ENCODE measurements around the gene DCLK1.

The DCLK1 gene

DNA sequence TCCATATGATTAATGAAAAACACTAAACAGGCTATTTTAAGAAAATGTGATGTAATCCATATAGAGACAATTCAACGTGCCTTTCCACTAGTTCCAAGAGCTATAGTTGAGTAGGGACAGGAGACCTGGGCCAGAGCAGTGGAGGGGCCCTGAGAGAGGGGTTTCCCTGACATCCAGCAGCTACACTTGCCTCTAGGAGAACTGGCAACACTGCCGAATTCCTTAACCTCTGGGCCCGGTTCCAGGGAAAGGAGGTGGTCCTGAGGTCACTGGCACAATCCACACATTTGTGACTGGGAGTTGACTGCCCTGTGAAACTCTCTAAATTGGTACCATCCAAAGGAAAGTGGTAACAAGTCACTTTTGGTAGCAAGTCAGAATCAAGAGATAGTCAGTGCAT lies 264.4 kb downstream of the DCLK1 start:
- Histone ChIP-seq H3K27ac (replicated peaks) (no peak overlapping the region), H3K27me3 (ENCODE audit: insufficient read depth, poor library complexity, severe bottlenecking) (no peaks in the 10 kb centered on the region), H3K4me3 (replicated peaks; ENCODE audit: insufficient read depth, low read length) (no peak overlapping the region)
- no peak for DNase-seq (ENCODE audit: low read depth in 1 of 2, low spot score in 1 of 2)
- TF ChIP-seq GABPA (IDR thresholded peaks at IDR 0.05; ENCODE audit: low read depth) (no peak), SPI1 (IDR thresholded peaks at IDR 0.05; ENCODE audit: borderline replicate concordance, low read depth) (no peak)
- TF ChIP-seq, protein P1, sequence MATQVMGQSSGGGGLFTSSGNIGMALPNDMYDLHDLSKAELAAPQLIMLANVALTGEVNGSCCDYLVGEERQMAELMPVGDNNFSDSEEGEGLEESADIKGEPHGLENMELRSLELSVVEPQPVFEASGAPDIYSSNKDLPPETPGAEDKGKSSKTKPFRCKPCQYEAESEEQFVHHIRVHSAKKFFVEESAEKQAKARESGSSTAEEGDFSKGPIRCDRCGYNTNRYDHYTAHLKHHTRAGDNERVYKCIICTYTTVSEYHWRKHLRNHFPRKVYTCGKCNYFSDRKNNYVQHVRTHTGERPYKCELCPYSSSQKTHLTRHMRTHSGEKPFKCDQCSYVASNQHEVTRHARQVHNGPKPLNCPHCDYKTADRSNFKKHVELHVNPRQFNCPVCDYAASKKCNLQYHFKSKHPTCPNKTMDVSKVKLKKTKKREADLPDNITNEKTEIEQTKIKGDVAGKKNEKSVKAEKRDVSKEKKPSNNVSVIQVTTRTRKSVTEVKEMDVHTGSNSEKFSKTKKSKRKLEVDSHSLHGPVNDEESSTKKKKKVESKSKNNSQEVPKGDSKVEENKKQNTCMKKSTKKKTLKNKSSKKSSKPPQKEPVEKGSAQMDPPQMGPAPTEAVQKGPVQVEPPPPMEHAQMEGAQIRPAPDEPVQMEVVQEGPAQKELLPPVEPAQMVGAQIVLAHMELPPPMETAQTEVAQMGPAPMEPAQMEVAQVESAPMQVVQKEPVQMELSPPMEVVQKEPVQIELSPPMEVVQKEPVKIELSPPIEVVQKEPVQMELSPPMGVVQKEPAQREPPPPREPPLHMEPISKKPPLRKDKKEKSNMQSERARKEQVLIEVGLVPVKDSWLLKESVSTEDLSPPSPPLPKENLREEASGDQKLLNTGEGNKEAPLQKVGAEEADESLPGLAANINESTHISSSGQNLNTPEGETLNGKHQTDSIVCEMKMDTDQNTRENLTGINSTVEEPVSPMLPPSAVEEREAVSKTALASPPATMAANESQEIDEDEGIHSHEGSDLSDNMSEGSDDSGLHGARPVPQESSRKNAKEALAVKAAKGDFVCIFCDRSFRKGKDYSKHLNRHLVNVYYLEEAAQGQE (IDR thresholded peaks at IDR 0.05; ENCODE audit: insufficient replicate concordance, low read depth): no peak

DNA sequence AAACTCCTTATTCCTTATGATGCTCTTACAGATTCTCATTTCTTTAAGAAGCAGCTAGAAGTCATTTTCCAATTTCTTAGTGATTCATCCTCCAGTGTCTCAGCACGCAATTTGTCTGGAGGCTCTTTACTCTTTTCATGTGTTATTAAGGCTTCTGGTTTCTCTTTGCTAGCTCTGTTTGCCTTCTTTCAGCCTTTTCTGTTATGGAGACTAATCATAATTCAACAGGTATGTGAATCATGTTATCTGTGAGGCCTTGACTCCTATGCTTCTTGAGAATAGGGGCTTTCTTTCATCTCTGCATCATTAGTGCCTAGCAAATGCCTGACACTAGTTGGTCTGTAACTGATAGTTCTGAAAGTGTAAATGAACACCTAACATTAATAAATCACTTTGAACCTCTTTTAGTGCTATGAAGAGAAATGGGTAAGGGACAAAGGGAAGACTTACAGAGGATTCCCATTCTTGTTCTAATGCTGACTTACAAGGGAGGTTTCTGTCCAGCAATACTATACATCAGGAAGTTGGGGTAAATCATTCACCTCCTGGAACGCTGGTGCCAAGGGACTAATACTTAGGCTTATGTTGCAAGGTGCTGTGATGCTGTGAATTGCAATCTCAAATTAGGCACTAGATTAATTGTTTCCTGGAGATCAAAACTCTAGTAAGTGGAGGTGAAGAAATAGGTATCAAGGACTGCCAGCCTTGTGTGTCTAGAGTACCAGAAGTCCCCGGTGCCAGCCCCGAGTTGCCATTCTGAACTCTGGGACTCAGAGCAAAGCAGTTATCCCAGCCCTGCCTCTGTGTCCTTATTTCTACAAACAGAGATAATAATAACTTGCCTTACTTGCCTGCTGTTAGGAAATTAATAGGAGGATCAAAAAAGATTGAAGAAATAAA lies 265.6 kb downstream of the DCLK1 start:
- no peak for TF ChIP-seq POLR2AphosphoS5 (IDR thresholded peaks at IDR 0.05; ENCODE audit: low read depth)
- no peak for TF ChIP-seq SPI1 (IDR thresholded peaks at IDR 0.05; ENCODE audit: borderline replicate concordance, low read depth)
- TF ChIP-seq, protein P1 (IDR thresholded peaks at IDR 0.05; ENCODE audit: insufficient replicate concordance, low read depth): no peak
- TF ChIP-seq, protein P2, sequence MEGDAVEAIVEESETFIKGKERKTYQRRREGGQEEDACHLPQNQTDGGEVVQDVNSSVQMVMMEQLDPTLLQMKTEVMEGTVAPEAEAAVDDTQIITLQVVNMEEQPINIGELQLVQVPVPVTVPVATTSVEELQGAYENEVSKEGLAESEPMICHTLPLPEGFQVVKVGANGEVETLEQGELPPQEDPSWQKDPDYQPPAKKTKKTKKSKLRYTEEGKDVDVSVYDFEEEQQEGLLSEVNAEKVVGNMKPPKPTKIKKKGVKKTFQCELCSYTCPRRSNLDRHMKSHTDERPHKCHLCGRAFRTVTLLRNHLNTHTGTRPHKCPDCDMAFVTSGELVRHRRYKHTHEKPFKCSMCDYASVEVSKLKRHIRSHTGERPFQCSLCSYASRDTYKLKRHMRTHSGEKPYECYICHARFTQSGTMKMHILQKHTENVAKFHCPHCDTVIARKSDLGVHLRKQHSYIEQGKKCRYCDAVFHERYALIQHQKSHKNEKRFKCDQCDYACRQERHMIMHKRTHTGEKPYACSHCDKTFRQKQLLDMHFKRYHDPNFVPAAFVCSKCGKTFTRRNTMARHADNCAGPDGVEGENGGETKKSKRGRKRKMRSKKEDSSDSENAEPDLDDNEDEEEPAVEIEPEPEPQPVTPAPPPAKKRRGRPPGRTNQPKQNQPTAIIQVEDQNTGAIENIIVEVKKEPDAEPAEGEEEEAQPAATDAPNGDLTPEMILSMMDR (IDR thresholded peaks at IDR 0.05; ENCODE audit: insufficient read depth, low read length): no peak
- TF ChIP-seq GABPA (IDR thresholded peaks at IDR 0.05; ENCODE audit: low read depth): no peak
- Histone ChIP-seq H3K4me3 (replicated peaks; ENCODE audit: insufficient read depth, low read length) (no peak overlapping the region), H3K27ac (replicated peaks) (no peak overlapping the region), H3K27me3 (ENCODE audit: insufficient read depth, poor library complexity, severe bottlenecking) (no peaks in the 10 kb centered on the region)
- DNase-seq (ENCODE audit: low read depth in 1 of 2, low spot score in 1 of 2): no peak

DNA sequence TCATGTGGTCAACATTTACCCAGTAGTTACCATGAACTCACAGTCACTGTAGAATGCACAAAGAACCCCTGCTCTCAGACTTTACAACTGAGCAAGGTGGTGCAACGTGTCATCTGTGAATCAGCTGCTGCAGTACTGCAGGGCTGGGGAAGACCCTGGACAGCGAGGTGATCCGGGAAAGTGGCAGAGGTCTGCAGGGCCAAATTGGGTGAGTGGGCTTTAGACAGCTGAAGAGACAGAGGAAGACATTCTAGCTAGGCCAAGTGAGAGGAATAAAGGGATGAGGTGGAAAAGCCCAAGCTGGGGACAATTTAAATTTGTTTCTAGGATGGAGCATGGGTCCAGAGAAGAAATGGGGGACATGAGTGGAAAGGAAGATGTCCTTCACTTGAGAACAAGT lies 270.5 kb downstream of the DCLK1 start:
- TF ChIP-seq GABPA (IDR thresholded peaks at IDR 0.05; ENCODE audit: low read depth) (no peak), POLR2AphosphoS5 (IDR thresholded peaks at IDR 0.05; ENCODE audit: low read depth) (no peak), SPI1 (IDR thresholded peaks at IDR 0.05; ENCODE audit: borderline replicate concordance, low read depth) (no peak)
- TF ChIP-seq, protein P1 (IDR thresholded peaks at IDR 0.05; ENCODE audit: insufficient replicate concordance, low read depth): no peak
- TF ChIP-seq, protein P2 (IDR thresholded peaks at IDR 0.05; ENCODE audit: insufficient read depth, low read length): no peak
- no peak for DNase-seq (ENCODE audit: low read depth in 1 of 2, low spot score in 1 of 2)
- Histone ChIP-seq H3K27me3 (ENCODE audit: insufficient read depth, poor library complexity, severe bottlenecking) (peaks cover 16% of the 10 kb centered on the region), H3K27ac (replicated peaks) (no peak overlapping the region), H3K4me3 (replicated peaks; ENCODE audit: insufficient read depth, low read length) (no peak overlapping the region)
